ENCODE results near the gene LMTK3.

GRCh38 chr19:48497728-48498594 is 13.7 kb downstream of the LMTK3 start:
- TF ChIP-seq CTCF (IDR thresholded peaks at IDR 0.05) (no peak), POLR2A (IDR thresholded peaks at IDR 0.05) (no peak)

Data from body of pancreas (tissue), 4 donors.